NCI-H2107 (cell line): ENCODE data around the gene GPR179.
A peak's percentile ranks its signal among the peaks of the same experiment; 100 is the strongest.

Source experiments
- DNase-seq: peaks from one replicate; lab custom pipeline; 2025; lab: John Stamatoyannopoulos, UW

The GPR179 gene

GRCh38 chr17:38342886-38343607 lies 709 bp downstream of the GPR179 start:
- DNase-seq: no peak

GRCh38 chr17:38341035-38341721 lies 2.6 kb downstream of the GPR179 start:
- peak; percentile 71 for DNase-seq

- no peak for DNase-seq
These were observed 3.9 kb downstream of the GPR179 start for GRCh38 chr17:38339891-38340290.

- DNase-seq: no peak
These were observed 5.2 kb downstream of the GPR179 start for GRCh38 chr17:38338535-38338934.

- DNase-seq: no peak
These were observed 5.7 kb downstream of the GPR179 start for GRCh38 chr17:38338053-38338452.

GRCh38 chr17:38336838-38337237 lies 6.9 kb downstream of the GPR179 start:
- no peak for DNase-seq

- no peak for DNase-seq
These were observed 9.0 kb downstream of the GPR179 start for GRCh38 chr17:38334480-38335364.

- no peak for DNase-seq
These were observed 10.0 kb downstream of the GPR179 start for GRCh38 chr17:38333635-38334295.

- DNase-seq: no peak
These were observed 11.0 kb downstream of the GPR179 start for GRCh38 chr17:38332735-38333134.

- DNase-seq: no peak
These were observed 12.8 kb downstream of the GPR179 start for GRCh38 chr17:38330941-38331411.

GRCh38 chr17:38329808-38330730 lies 13.7 kb downstream of the GPR179 start:
- no peak for DNase-seq

- DNase-seq: no peak
These were observed 14.5 kb downstream of the GPR179 start for GRCh38 chr17:38329284-38329683.

GRCh38 chr17:38328620-38329019 lies 15.1 kb downstream of the GPR179 start:
- DNase-seq: no peak

GRCh38 chr17:38327936-38328335 lies 15.8 kb downstream of the GPR179 start:
- no peak for DNase-seq

- no peak for DNase-seq
These were observed 16.6 kb downstream of the GPR179 start for GRCh38 chr17:38326996-38327792.

GRCh38 chr17:38325221-38325851 lies 18.4 kb downstream of the GPR179 start:
- no peak for DNase-seq

- no peak for DNase-seq
These were observed 19.0 kb downstream of the GPR179 start for GRCh38 chr17:38324772-38325171.

- DNase-seq: no peak
These were observed 19.5 kb downstream of the GPR179 start for GRCh38 chr17:38324141-38324697.

GRCh38 chr17:38322897-38323296 lies 20.9 kb downstream of the GPR179 start:
- DNase-seq: no peak
